SH-SY5Y (cell line): ENCODE results near the gene LINGO4.

Experiments
- GATA2 ChIP-seq: IDR thresholded peaks from 2 replicates; pipeline ENCODE4 v1.6.1; 2011; ENCODE audit warnings: mild to moderate bottlenecking, low read depth, low read length
- GATA3 ChIP-seq: IDR thresholded peaks from 2 replicates; pipeline ENCODE4 v1.6.1; 2011; ENCODE audit warnings: low read depth, mild to moderate bottlenecking, low read length, moderate library complexity

Gene LINGO4

DNA sequence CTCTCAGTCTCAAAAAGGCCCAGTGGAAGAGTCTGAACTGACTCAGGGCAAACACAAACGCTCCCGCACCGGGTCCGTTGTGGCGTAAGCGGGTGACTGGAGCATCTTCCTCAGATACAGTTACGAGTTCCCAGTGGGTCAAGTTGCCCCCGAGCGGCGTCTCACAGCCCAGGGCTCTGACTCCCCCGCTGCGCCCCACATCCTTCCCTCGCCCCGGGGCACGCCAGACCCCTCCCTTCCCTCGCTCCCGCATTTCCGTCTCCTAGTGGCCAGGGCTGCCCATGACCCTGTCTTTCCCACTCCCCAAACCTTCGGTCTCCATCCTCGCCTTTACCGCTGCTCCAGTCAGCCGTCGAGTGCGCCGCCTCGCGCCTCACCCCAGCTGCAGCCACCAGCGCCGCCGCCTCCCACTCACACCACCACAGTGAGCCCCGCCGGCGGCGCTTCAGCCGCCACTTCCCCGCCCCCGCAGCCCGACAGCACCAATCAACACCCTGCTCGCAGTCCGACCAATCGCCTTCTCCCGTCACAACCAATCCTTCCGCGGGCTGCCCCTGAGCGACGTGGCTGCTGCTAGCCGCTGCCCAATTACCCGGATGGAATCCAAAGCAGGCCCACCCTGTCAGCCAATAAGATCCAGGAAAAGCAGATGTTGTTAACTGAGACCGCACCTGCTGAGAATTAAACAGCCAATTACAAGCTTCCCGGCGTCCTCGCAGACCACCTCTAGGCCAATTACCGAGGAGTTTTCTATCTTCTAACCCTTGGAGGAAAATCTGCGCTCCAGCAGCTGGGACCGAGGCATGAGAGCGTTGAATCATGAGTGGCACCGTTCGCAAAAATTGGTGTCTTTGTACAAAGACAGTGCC, 14.9 kb downstream of the LINGO4 start, which contains the start of gene TDRKH:
Gene TDRKH, minus strand, starts transcription at position 430 of the 869 bp plus-strand sequence. CDS start 7,478 bp downstream, outside the sequence.
- TF ChIP-seq GATA3 (no peak), GATA2 (peak; percentile 61)

DNA sequence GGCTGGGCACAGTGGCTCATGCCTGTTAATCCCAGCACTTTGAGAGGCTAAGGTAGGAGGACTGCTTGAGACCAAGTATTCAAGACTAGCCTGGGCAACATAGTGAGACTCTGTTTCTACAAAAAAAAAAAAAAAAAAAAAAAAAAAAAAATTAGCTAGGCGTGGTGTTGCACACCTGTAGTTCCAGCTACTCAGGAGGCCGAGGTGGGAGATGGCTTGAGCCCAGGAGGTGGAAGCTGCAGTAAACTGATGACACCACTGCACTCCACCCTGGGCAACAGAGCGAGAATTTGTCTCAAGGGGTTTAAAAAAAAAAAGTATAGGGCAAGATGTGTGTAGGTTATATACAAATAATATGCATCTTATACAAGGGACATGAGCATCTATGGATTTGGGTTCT, 17.5 kb downstream of the LINGO4 start:
- TF ChIP-seq GATA3 (no peak), GATA2 (no peak)

DNA sequence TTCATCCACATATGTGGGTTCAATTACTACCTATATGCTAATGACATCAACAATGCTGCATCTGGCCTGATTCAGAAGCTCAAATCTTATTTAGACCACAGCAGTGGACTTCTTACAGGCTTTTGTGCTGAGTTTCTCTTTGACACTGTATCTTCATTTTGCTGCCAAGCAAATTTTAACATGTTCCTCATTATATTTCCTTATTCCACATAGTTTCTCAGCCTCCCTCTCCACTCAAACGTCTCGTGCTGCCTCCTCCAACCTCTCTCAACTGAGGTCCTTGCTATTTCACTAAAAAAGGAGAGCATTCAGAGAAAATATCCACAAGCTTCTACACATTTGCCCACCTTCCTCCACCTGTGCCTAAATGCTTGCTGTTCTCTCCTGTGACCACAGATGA, 21.4 kb downstream of the LINGO4 start:
- TF ChIP-seq GATA2 (no peak), GATA3 (no peak)

DNA sequence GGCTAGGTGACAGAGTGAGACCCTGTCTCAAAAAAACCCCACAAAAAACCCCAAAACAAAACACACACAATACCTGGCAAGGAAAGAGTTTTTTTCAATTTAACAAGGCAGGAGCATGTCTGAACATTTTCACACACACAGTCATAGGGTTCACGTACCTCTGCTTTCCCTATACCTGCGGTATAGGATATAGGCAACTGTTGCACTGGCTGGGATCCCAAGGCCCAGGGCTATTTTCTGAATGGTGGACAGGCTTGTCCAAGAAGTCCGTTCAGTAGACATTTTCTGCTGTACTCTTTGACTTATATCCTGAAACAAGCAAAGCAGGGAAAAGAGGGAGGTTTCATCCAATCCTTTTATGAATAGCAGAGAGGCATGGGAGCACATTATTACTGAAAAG, 22.5 kb downstream of the LINGO4 start:
- TF ChIP-seq GATA2 (no peak), GATA3 (no peak)

DNA sequence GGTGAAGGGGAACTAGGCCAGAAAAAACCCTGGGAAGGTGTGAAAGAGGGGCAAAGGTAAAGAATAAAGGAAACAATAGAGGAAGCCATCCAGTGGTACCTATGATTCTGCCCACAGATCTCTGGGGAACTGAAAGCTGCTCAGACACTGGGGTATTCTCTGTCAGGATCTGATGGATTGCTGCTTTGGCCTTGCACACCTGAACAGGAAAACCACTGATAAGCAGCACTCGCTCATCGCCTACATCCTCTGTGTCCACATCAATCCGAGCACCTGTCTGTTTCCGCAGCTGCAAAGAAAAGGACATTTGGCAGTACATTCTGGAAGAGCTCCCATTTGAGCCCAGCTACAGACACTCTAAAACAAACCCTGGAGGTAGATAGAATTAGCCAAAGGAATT, 25.4 kb downstream of the LINGO4 start:
- TF ChIP-seq GATA3 (no peak), GATA2 (no peak)

DNA sequence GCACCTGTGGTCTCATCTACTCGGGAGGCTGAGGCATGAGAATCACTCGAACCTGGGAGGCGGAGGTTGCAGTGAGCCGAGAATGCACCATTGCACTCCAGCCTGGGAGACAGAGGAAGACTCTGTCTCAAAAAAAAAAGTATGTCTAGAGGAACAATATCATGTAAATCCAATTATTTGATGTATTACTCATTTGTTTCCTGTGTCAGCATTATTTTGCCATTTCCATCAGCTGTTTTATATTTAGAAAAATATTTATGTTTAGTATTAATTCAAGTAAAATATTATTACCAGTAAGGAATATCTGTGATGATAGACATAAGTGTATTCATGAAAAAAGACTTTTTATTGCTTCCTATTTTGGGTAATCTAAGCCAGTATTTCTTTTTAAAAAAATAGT, 27.9 kb downstream of the LINGO4 start:
- TF ChIP-seq GATA3 (no peak), GATA2 (no peak)

DNA sequence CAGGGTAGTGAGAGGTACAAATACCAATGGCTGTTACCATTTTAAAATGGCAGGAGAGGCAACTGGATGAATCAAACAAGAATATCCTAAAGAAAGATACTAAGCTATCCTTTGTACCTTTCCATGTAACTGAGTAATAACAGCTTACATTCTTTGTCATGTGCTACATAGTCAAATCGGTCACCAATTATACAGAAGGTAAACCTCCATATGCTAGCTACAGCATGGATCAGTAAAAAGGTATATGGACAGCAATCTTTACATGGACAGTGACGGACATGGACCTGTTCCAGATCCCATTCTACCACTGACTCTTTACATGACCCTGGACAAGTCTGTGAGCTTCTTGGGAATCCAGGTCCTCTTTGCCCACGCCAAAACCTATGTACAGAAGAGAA, 28.6 kb downstream of the LINGO4 start:
- TF ChIP-seq GATA3 (no peak), GATA2 (no peak)

DNA sequence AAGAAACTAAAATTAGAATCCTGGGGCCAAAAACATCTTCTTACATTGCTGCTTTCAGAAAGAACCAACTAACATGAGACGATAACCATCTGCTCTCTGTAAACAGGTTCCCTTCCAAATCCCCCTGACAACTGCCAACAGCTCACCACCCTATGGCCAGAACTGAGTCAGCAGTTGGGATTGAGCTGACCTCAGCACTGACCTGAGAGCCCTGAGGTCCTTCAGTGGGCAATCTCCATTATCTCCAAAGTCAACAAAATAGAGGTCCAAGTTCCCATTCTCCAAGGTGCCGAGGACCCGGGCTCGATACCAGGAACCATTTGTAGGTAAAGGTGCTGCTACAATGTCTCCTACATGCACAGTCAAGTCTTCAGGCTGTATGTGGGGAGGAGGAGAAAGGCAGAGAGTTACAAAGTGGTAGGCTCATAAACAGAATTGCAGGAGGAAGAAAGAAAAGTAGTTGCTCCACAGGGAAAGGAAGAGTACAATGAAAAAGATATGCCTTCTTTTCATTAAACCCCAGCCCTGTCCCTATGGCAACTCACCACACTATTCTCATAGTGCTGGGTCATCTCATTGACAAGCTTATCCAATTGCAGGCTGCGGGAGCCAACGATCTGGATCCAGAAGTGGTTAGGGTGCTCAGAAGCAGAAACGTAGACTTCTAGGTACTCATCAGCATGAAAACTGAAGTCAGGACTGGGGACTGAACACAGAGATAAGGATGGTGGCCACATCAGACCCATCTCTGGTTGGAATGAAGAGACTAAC, 29.1 kb downstream of the LINGO4 start:
- TF ChIP-seq GATA3, result no peak
- no peak for TF ChIP-seq GATA2

DNA sequence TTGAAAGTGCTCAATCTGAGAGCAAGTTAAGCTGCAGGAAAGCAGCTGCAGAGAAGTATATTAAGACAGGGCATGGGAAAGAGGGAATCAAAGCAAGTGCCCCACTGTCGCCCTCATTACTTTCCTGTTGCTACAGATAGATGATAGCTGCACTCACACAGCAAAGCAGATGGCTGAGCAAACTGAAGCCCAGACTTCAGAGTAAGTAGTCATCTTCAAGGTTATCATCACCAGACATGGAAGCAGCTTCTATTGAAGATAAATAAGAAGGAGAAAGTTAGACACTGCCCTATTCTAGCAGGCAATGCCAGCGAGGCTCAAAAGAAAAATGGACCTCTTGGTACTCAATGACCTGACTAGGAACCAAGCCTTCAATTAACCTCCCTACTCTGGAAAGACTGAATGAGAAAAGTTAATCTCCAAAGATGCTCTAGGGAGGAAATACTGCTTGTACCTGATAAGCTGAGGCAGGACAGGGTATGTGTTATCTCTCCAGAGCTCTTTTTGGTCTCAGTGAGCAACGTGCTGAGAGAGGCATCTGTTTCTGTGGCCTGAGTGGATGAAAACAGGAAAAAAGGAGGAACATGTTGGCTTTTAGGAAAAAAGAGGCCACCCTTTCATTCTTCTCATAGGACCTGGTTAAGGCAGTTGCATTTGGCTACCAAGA, 30.8 kb downstream of the LINGO4 start:
- no peak for TF ChIP-seq GATA3
- no peak for TF ChIP-seq GATA2

DNA sequence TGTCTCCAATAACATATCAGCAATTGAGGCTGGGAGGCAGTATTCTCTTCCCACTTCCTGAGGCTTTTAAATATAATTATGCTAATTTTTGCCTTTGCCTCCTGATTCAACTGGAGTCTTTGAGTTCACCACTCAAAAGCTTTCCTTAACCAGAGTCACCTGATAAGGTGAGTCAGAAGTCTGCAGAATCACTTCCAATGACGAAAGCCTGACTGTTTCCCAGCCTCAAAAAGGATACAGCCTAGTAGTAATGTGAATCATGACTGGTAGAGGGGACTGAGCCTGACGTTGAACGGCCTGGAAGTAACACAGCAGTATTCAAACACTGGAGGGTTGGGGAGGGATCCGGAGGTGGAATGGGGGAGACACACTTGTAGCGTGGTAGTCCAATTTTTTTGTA, 31.5 kb downstream of the LINGO4 start:
- TF ChIP-seq GATA3 (no peak), GATA2 (no peak)

DNA sequence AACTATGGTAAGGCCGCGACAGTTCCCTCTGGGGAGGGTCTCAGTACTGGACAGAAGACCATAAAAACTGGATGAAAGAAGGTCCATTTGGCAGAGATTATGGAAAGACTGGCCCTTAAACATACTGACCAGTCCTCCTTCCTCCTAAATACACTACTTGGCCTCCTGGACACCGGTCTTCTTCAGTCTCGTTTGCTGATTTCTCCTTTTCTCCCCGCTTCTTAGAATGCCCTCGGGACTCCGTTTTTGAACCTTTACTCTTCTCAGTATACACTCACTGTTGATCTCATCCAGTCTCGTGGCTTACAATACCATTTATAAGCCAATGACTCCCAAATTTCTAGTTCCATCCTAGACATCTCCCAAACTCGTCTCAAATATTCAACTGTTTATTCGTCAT, 41.2 kb downstream of the LINGO4 start:
- no peak for TF ChIP-seq GATA3
- no peak for TF ChIP-seq GATA2

DNA sequence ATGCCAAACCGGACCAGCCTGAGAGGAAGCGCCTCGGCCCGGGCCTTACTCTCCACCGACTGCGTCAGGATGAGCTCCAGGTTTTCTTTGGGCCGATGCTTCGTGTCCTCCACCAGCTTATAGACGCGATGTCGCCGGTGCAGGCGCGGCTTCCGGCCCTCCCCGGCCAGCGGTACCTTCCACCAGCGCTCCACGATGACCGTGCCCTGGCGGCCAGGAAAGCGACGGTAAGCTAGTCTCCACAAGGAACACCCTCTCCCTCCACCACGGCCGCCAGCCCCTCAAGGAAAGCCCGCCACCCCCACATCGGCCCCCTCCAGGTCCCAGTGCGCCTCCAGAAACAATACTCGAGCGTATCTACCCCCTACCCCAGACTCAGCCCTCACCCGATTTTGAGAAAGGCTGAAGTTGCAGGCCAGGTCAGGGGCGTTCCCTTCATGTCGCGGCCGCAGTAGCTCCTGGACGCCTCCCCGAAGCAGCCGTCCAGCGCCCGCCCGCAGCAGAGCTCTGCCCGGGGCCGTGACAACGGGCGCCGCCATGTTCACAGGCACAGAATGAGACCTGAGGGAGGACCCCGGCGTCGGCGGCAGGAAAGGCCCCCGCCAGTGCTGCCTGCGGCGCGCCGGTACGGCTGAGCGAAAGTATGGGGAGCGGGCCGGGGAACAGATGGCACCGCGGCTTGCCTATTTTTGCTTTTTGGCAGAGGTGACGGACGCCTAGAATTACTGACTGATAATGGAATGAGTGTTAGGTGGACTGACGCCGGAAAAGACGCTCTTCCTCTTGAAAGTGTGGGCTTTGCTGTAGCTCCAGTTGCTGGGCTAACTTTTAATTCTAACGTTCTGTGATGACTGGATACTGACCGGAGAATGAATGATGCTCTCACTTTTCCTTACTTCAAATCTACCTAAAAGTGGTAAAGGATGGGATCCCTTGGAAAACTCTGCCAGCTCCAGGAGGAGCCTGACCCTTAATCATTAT, 42.0 kb downstream of the LINGO4 start, which contains the start of gene MRPL9:
Gene MRPL9, minus strand, starts transcription at position 556 of the 981 bp plus-strand sequence. Its CDS starts 17 bp downstream, at position 539.
- TF ChIP-seq GATA2 (no peak), GATA3 (no peak)

DNA sequence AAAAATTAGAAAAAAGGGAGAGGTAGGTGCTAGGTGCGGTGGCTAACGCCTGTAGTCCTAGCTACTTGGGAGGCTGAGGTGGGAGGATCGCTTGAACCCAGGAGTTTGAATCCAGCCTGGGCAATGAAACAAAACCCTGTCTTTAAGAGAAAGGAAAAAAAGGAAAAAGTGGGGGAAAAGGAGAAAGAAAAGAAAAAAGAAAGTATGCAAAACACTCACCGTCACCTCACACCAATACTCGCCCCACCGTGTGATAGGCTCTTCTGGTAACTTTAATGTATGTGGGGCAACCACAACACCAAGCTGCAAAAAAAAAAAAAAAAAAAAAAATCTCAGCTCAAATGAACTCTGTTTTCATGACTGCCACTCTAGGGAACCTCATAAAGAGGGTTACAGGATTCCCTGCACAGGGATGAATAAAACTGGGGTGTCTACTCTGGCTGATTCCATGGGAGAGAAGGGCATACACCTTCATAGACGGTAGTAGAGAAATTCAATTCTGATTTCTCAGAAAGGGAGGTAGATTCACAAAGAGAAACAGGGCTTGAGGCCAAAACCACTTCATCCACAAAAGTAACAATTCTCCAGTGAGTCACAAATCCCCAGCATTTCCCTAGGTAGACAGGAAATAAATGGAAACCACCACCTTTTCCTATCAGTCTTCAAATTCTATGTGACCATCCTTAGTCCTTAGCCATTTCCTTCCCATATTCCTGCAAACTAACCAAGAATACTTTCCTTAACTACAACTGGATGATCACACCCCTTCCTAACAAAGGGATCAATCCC, 44.4 kb downstream of the LINGO4 start:
- TF ChIP-seq GATA2 (no peak), GATA3 (no peak)
